GM12801 (cell line): ENCODE results near the gene NCKAP5.

Source experiments
- CTCF ChIP-seq: IDR thresholded peaks from one replicate; pipeline ENCODE4 v1.5.1; 2011; ENCODE audit warnings: control low read depth; ENCODE audit not compliant: insufficient read length; ENCODE audit errors: extremely low read depth

The NCKAP5 gene

GRCh38 chr2:133061874-133062593 is 506.2 kb downstream of the NCKAP5 start:
- no peak for TF ChIP-seq CTCF

DNA sequence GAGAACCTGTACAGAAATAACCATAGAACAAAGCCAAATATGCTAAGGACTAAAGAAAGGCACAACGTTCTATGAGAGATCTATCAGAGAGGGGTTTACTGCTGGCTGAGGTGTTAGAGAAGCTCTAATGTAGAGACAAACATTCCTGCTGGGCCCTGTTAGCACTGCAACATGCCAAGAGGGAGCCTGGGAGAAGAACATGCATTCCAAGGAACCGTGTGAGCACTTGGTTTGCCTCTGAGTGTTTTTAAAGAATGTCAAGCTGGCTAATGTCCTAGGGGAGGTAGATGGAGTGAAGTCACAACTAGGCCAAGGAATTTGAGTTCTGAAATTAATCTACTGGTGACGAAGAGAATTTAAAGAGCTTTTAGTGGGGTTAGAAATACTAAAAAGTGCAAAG is 514.0 kb downstream of the NCKAP5 start:
- TF ChIP-seq CTCF: no peak

DNA sequence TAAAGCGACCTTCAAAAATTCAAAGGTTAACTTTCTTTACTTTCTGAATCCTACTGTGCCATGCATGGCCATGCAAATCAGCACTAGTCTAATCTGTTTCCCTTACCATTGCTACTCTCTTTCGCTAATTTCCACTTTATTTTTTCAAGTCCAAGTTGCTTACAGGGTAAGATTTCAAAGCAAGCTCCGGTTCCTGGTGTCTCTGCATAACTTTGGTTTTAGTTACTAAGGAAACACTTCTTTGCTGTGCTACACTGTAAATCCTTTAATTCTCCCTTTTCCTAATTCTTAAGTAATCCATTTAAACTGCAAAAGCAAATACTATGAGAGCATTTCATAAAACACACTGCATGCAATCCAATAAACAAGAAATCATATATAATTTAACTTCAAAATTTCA is 514.7 kb downstream of the NCKAP5 start:
- no peak for TF ChIP-seq CTCF

GRCh38 chr2:133045787-133046186 is 522.5 kb downstream of the NCKAP5 start:
- no peak for TF ChIP-seq CTCF

- no peak for TF ChIP-seq CTCF
Measured at GRCh38 chr2:133044556-133044955, 523.7 kb downstream of the NCKAP5 start.

DNA sequence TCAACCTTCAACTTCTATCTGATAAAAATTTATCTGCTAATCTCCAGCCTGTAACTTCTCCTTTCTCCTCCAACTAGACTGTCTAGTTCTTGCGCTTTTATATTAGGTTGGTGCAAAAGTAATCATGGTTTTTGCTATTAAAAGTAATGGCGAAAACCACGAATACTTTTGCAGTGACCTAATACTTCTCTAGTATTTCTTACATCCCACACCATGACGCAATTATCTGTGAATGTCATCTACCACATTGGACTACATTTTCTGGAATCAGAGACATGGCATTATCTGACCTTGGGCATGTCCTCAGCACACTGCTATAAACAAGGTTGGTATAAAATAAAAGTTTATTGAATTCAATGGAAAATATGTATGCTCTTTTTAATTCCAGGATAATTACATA is 528.1 kb downstream of the NCKAP5 start:
- TF ChIP-seq CTCF: no peak

GRCh38 chr2:133039531-133039930 is 528.7 kb downstream of the NCKAP5 start:
- no peak for TF ChIP-seq CTCF
